ENCODE data around the gene CELA3A. TPM values are rescaled to one million over a fixed set of nuclear protein-coding genes. Genes with fewer than 3 reads are reported as not detected.

The CELA3A gene
- total RNA-seq, 1 donor from 2014 or later, result not detected

- H3K27ac Mint-ChIP-seq (ENCODE audit: unreplicated experiment), result no peak overlapping the region
- Histone ChIP-seq H3K36me3 (ENCODE audit: insufficient read depth, low read length) (peaks cover 3% of the 10 kb centered on the region), H3K9ac (ENCODE audit: low read length) (no peak overlapping the region), H2AFZ (ENCODE audit: low read depth, low read length) (no peak overlapping the region), H3K4me3 (ENCODE audit: insufficient read depth, low read depth, low read length) (no peak overlapping the region), H3K79me2 (ENCODE audit: insufficient read depth, low read length) (peaks cover 9% of the 10 kb centered on the region), H3K4me2 (ENCODE audit: low read length) (no peak overlapping the region), H3K27ac (ENCODE audit: low read depth, low read length) (no peak overlapping the region), H4K20me1 (ENCODE audit: insufficient read depth, low read length) (peaks cover 7% of the 10 kb centered on the region), H3K4me1 (ENCODE audit: insufficient read depth, low read length) (peaks cover 18% of the 10 kb centered on the region), H3K9me3 (ENCODE audit: insufficient read depth, low read depth, low read length) (no peaks in the 10 kb centered on the region), H3K27me3 (ENCODE audit: insufficient read depth, low read length) (no peaks in the 10 kb centered on the region)
- no peak overlapping the region for H3K4me3 Mint-ChIP-seq (ENCODE audit: unreplicated experiment)
- H3K4me1 Mint-ChIP-seq (ENCODE audit: low read depth, unreplicated experiment), result no peaks in the 10 kb centered on the region
- TF ChIP-seq EZH2 (IDR thresholded peaks at IDR 0.05; ENCODE audit: insufficient read depth, low read length) (no peak), CTCF (IDR thresholded peaks at IDR 0.05; ENCODE audit: insufficient read depth, low read depth, low read length) (no peak)
- H3K27me3 Mint-ChIP-seq (ENCODE audit: low read depth, unreplicated experiment), result no peaks in the 10 kb centered on the region
- no peaks in the 10 kb centered on the region for H3K36me3 Mint-ChIP-seq (ENCODE audit: low read depth, unreplicated experiment)
- no peak for DNase-seq (ENCODE audit: low read depth)
- no peak for FAIRE-seq
- no peaks in the 10 kb centered on the region for H3K9me3 Mint-ChIP-seq (ENCODE audit: unreplicated experiment)
Measured at GRCh38 chr1:22026924-22027289, 25.4 kb downstream of the CELA3A start.

GRCh38 chr1:22030057-22030456, 28.6 kb downstream of the CELA3A start:
- Histone ChIP-seq H3K9ac (ENCODE audit: low read length) (no peak overlapping the region), H3K4me1 (ENCODE audit: insufficient read depth, low read length) (peaks cover 5% of the 10 kb centered on the region)
- TF ChIP-seq CTCF (IDR thresholded peaks at IDR 0.05; ENCODE audit: insufficient read depth, low read depth, low read length) (no peak), EZH2 (IDR thresholded peaks at IDR 0.05; ENCODE audit: insufficient read depth, low read length) (no peak)

GRCh38 chr1:22030473-22030872, 29.0 kb downstream of the CELA3A start:
- peaks cover 9% of the 10 kb centered on the region for H3K79me2 ChIP-seq (ENCODE audit: insufficient read depth, low read length)
- no peak for TF ChIP-seq CTCF (IDR thresholded peaks at IDR 0.05; ENCODE audit: insufficient read depth, low read depth, low read length)
- no peak for FAIRE-seq

More at GRCh38 chr1:22030057-22030456, 28.6 kb downstream of the CELA3A start:
- H3K4me3 Mint-ChIP-seq (ENCODE audit: unreplicated experiment), result no peak overlapping the region
- Histone ChIP-seq H4K20me1 (ENCODE audit: insufficient read depth, low read length) (peaks cover 7% of the 10 kb centered on the region), H3K9me3 (ENCODE audit: insufficient read depth, low read depth, low read length) (no peaks in the 10 kb centered on the region), H3K27me3 (ENCODE audit: insufficient read depth, low read length) (no peaks in the 10 kb centered on the region), H3K4me3 (ENCODE audit: insufficient read depth, low read depth, low read length) (no peak overlapping the region), H3K36me3 (ENCODE audit: insufficient read depth, low read length) (peaks cover 3% of the 10 kb centered on the region), H3K4me2 (ENCODE audit: low read length) (no peak overlapping the region), H3K27ac (ENCODE audit: low read depth, low read length) (no peak overlapping the region), H3K79me2 (ENCODE audit: insufficient read depth, low read length) (peaks cover 9% of the 10 kb centered on the region), H2AFZ (ENCODE audit: low read depth, low read length) (no peak overlapping the region)
- H3K27me3 Mint-ChIP-seq (ENCODE audit: low read depth, unreplicated experiment), result no peaks in the 10 kb centered on the region
- H3K4me1 Mint-ChIP-seq (ENCODE audit: low read depth, unreplicated experiment), result no peaks in the 10 kb centered on the region
- H3K36me3 Mint-ChIP-seq (ENCODE audit: low read depth, unreplicated experiment), result no peaks in the 10 kb centered on the region
- FAIRE-seq (no peak), DNase-seq (ENCODE audit: low read depth) (no peak)
- no peak overlapping the region for H3K27ac Mint-ChIP-seq (ENCODE audit: unreplicated experiment)
- H3K9me3 Mint-ChIP-seq (ENCODE audit: unreplicated experiment), result no peaks in the 10 kb centered on the region

More at GRCh38 chr1:22030473-22030872, 29.0 kb downstream of the CELA3A start:
- Mint-ChIP-seq H3K4me3 (ENCODE audit: unreplicated experiment) (no peak overlapping the region), H3K27me3 (ENCODE audit: low read depth, unreplicated experiment) (no peaks in the 10 kb centered on the region), H3K9me3 (ENCODE audit: unreplicated experiment) (no peaks in the 10 kb centered on the region), H3K4me1 (ENCODE audit: low read depth, unreplicated experiment) (no peaks in the 10 kb centered on the region), H3K36me3 (ENCODE audit: low read depth, unreplicated experiment) (no peaks in the 10 kb centered on the region), H3K27ac (ENCODE audit: unreplicated experiment) (no peak overlapping the region)
- Histone ChIP-seq H3K27ac (ENCODE audit: low read depth, low read length) (no peak overlapping the region), H3K4me1 (ENCODE audit: insufficient read depth, low read length) (peaks cover 5% of the 10 kb centered on the region), H2AFZ (ENCODE audit: low read depth, low read length) (no peak overlapping the region), H3K27me3 (ENCODE audit: insufficient read depth, low read length) (no peaks in the 10 kb centered on the region), H3K36me3 (ENCODE audit: insufficient read depth, low read length) (peaks cover 3% of the 10 kb centered on the region), H3K4me3 (ENCODE audit: insufficient read depth, low read depth, low read length) (no peak overlapping the region), H3K4me2 (ENCODE audit: low read length) (no peak overlapping the region), H3K9ac (ENCODE audit: low read length) (no peak overlapping the region), H3K9me3 (ENCODE audit: insufficient read depth, low read depth, low read length) (no peaks in the 10 kb centered on the region), H4K20me1 (ENCODE audit: insufficient read depth, low read length) (peaks cover 7% of the 10 kb centered on the region)
- no peak for DNase-seq (ENCODE audit: low read depth)

Data from astrocyte (in vitro differentiated cells and primary cell).